ENCODE measurements around the gene SEMA6A. TPM values are rescaled to one million over a fixed set of nuclear protein-coding genes. Genes with fewer than 3 reads are reported as not detected.

The SEMA6A gene
- total RNA-seq, 1 donor from 2014 or later, result 84.2 TPM

GRCh38 chr5:116424951-116425350 is 149.7 kb downstream of the SEMA6A start:
- Mint-ChIP-seq H3K27me3 (no peaks in the 10 kb centered on the region), H3K9me3 (peaks cover 3% of the 10 kb centered on the region), H3K4me1 (ENCODE audit: unreplicated experiment) (no peaks in the 10 kb centered on the region), H3K36me3 (no peaks in the 10 kb centered on the region), H3K4me3 (no peak overlapping the region), H3K27ac (no peak overlapping the region)
- no peak for DNase-seq (ENCODE audit: extremely low spot score, unreplicated experiment)
- TF ChIP-seq, protein P1, sequence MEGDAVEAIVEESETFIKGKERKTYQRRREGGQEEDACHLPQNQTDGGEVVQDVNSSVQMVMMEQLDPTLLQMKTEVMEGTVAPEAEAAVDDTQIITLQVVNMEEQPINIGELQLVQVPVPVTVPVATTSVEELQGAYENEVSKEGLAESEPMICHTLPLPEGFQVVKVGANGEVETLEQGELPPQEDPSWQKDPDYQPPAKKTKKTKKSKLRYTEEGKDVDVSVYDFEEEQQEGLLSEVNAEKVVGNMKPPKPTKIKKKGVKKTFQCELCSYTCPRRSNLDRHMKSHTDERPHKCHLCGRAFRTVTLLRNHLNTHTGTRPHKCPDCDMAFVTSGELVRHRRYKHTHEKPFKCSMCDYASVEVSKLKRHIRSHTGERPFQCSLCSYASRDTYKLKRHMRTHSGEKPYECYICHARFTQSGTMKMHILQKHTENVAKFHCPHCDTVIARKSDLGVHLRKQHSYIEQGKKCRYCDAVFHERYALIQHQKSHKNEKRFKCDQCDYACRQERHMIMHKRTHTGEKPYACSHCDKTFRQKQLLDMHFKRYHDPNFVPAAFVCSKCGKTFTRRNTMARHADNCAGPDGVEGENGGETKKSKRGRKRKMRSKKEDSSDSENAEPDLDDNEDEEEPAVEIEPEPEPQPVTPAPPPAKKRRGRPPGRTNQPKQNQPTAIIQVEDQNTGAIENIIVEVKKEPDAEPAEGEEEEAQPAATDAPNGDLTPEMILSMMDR (conservative IDR thresholded peaks at IDR 0.05), result no peak

- H3K27ac Mint-ChIP-seq, result no peak overlapping the region
Observed at GRCh38 chr5:116424258-116424615, 150.4 kb downstream of the SEMA6A start.

DNA sequence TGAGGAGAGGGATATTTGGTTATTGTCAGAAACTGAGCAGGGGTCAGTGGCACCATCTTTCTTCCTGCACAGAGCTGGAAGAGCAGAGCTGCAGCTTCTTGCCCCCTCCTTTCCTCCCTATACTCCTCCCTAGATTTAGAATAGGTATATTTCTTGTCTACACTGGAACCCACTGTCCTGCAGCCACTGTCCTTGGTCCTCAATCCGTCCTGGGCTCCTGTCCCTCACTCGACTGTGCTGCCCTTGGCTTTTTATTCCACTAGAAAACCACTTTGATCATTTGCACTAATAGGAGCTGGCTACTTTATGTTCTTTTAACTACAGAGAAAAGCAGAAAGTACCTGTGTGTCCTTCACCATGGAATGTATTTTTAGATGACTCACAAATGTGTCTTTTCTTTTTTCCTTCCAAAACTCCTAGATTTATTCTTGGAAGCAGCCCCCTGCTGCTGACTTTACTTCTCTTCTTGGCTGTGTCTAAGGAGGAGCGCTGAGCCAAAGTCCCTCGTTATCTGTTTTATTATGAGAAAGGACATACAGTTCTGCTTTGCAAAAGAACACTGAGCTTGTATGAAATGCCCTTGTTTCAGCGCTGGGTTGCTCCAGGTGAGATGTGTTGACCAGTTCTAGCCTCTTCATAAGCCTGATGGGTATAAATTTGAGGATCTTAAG is 150.9 kb downstream of the SEMA6A start:
- peaks cover 5% of the 10 kb centered on the region for H3K9me3 Mint-ChIP-seq
- H3K27me3 Mint-ChIP-seq, result no peaks in the 10 kb centered on the region
- H3K36me3 Mint-ChIP-seq, result no peaks in the 10 kb centered on the region
- no peak for DNase-seq (ENCODE audit: extremely low spot score, unreplicated experiment)
- no peak overlapping the region for H3K4me3 Mint-ChIP-seq
- TF ChIP-seq, protein P1 (conservative IDR thresholded peaks at IDR 0.05), result no peak
- no peaks in the 10 kb centered on the region for H3K4me1 Mint-ChIP-seq (ENCODE audit: unreplicated experiment)
- no peak overlapping the region for H3K27ac Mint-ChIP-seq

More at GRCh38 chr5:116424258-116424615, 150.4 kb downstream of the SEMA6A start:
- no peaks in the 10 kb centered on the region for H3K36me3 Mint-ChIP-seq
- no peak for DNase-seq (ENCODE audit: extremely low spot score, unreplicated experiment)
- H3K4me3 Mint-ChIP-seq, result no peak overlapping the region
- H3K4me1 Mint-ChIP-seq (ENCODE audit: unreplicated experiment), result no peaks in the 10 kb centered on the region
- no peaks in the 10 kb centered on the region for H3K27me3 Mint-ChIP-seq
- H3K9me3 Mint-ChIP-seq, result peaks cover 5% of the 10 kb centered on the region
- TF ChIP-seq, protein P1 (conservative IDR thresholded peaks at IDR 0.05), result no peak

DNA sequence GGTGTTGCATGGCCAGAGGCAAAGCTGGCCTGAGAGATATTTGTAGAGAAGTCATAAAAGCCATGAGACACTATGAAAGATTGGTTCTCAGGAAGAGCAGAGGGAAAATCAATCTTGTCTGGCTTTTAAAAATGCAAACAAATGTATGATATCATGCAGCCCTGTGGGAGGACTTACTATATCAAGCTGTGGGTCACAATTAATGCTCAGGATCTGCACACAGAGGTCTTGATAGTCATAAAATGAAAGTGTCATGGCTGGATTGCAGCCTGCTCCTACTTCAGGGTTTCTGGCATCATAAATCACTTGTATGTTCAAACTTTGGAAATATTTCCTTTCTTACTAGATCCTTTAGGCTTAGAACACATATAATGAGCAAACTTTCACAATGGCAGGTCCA is 151.5 kb downstream of the SEMA6A start:
- Mint-ChIP-seq H3K4me3 (no peak overlapping the region), H3K4me1 (ENCODE audit: unreplicated experiment) (no peaks in the 10 kb centered on the region), H3K36me3 (no peaks in the 10 kb centered on the region), H3K27ac (no peak overlapping the region), H3K9me3 (peaks cover 5% of the 10 kb centered on the region), H3K27me3 (no peaks in the 10 kb centered on the region)
- TF ChIP-seq, protein P1 (conservative IDR thresholded peaks at IDR 0.05), result no peak
- no peak for DNase-seq (ENCODE audit: extremely low spot score, unreplicated experiment)

DNA sequence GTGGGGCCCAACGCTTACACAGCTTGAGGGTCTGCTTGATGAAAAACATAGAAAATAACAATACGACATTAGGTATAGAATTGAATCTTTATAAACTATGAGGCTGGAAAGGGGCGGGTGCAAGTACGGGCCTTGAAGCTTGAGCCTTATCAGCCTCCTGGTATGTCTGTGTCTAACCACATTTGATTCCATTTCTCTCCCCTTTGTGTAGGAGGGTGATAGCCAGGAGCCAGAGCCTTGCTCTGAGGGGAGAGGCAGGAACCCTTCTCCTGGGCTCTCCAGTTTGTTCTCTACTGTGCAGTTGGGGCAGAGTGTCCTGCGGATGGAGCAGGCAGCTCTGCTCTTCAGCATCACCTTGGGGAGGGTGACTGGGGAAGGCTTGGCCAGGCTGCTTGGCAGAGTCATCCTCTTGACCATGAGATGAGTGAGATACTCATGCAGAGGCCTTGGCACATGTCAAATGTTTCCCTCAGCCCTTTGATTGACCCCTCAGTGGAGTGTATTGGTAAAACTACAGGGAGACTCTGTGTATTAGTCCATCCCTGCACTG is 153.5 kb downstream of the SEMA6A start:
- no peaks in the 10 kb centered on the region for H3K4me1 Mint-ChIP-seq (ENCODE audit: unreplicated experiment)
- no peaks in the 10 kb centered on the region for H3K27me3 Mint-ChIP-seq
- H3K36me3 Mint-ChIP-seq, result no peaks in the 10 kb centered on the region
- peaks cover 5% of the 10 kb centered on the region for H3K9me3 Mint-ChIP-seq
- no peak for DNase-seq (ENCODE audit: extremely low spot score, unreplicated experiment)
- H3K27ac Mint-ChIP-seq, result no peak overlapping the region
- TF ChIP-seq, protein P1 (conservative IDR thresholded peaks at IDR 0.05), result no peak
- no peak overlapping the region for H3K4me3 Mint-ChIP-seq

Data from type B pancreatic cell (in vitro differentiated cells).